K562 (cell line): ENCODE results near the gene TESMIN.

Experiments used
- CTCF ChIP-seq, 3 experiments: IDR thresholded peaks in 2 of 3; conservative IDR thresholded peaks in 1 of 3; 2 replicates each; pipeline ENCODE4 v1.5.1; 2011 to 2012; ENCODE audit warnings: low read length in 3 of 3, mild to moderate bottlenecking in 3 of 3, control low read depth in 2 of 3, improper control_type of control experiment in 1 of 3, inconsistent platforms in 1 of 3, low read depth in 1 of 3, mixed read lengths in 1 of 3, moderate library complexity in 1 of 3; ENCODE audit not compliant: insufficient read depth in 2 of 3
- ZBTB43 ChIP-seq: sonication (generic); formaldehyde crosslinking; IDR thresholded peaks from 2 replicates; pipeline ENCODE4 v1.8.0; 2023; ENCODE audit warnings: mild to moderate bottlenecking, missing genetic modification reagents

- TF ChIP-seq ZBTB43 (CRISPR knock-in tag), result no peak
- TF ChIP-seq CTCF (IDR thresholded peaks at IDR 0.05 in 2 of 3, conservative IDR thresholded peaks at IDR 0.05 in 1 of 3; ENCODE audit: insufficient read depth in 2 of 3, low read depth in 1 of 3, low read length in 3 of 3), result no peak
Measured at GRCh38 chr11:68661014-68661413, 90.3 kb downstream of the TESMIN start.
